ENCODE results near the gene UBAP1L. TPM values are rescaled to one million over a fixed set of nuclear protein-coding genes. Genes with fewer than 3 reads are reported as not detected.

Gene UBAP1L
- total RNA-seq, 1 donor from 2014 or later, result 5.2 TPM

DNA sequence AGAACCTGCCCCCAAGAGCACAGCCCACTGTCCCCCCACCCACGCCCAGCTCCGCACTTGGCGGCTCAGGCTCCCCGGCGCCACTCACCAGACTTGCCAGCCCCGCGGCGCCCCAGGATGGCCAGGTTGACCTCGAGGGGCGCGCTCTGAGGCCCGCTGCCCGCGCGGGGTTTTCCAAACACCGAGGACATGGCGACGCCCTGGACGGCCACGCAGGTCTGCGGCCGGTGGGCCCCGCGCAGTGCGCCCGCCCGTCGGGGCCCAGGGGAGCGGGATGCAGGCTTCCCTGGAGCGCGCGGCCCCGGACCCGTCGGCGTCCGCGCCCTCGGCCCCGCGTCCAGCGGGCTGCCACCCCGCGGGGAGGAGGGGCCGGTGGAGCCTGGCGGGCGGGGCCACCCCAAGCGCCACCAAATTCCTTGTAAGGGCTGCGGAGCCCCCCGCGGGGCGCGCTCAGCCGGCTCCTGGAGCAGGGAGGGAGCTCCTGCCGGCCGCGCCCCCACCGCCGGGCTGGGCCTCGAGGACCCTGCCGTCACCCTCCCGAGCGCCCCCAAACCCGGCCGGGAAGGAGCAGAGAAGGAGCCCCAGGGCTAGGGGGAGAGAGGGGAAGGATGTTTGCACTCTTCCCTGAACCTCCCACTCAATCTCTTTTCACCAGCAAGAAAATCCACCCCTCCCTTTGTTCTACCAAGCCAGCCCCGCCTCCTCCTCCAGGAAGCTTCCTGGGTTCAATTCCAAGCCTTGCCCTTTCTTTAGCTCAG lies 47.2 kb downstream of the UBAP1L start, which contains the start of gene RASL12:
TSS of gene RASL12 (minus strand) at position 347 of the 758 bp plus-strand sequence. CDS start at position 191, 156 bp downstream.
- intact Hi-C loops (cut with micrococcal nuclease), result no loop called here

DNA sequence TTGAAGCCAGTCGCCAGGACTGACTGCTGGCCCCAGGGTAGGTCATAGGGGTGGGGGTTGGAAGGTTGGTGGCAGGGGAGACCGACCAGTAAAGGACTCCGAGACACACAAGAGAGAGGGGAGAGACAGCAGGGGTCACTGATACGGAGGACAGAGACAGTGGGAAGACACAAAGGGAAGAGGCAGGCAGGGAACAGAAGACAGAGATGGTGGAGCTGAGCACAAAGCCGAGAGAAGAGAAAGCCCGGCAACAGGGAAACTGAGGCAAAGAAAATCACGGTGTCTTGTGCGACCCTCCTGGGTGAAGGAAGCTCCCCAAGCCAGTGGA lies 47.7 kb downstream of the UBAP1L start:
- intact Hi-C loops (cut with micrococcal nuclease), result no loop called here

DNA sequence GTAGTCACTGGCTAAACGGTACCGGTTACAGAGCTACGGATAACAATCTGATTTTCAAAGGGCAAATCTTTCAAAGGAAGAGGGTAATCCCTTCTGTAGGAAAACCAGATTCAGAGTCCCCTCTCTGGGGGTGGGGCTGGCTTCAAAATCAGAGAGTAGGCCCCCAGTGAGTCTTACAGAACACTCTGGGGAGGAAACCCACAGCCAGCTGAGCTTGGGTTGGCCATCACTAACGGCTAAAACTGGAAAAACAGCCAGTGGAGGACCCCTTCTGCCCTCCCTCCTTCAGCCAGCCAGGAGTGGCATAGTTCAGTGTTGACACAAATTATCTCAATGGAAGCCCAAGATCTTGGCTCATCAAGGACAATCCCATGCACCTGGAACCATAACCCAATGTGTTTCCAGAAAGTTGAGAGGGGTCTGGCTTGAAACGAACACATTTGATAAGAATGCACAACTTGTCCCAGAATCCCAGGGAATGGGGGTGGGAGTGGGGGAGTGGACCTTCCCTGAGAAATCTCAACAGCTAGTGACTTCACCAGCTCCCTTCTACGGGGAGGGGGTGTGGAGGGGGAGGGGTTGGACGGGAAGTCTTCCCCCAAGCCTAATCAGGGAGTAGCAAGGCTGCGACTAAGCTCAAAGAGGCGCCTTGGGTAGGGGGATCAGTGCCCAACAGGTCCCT lies 48.2 kb downstream of the UBAP1L start:
- intact Hi-C loops (cut with micrococcal nuclease), result no loop called here

DNA sequence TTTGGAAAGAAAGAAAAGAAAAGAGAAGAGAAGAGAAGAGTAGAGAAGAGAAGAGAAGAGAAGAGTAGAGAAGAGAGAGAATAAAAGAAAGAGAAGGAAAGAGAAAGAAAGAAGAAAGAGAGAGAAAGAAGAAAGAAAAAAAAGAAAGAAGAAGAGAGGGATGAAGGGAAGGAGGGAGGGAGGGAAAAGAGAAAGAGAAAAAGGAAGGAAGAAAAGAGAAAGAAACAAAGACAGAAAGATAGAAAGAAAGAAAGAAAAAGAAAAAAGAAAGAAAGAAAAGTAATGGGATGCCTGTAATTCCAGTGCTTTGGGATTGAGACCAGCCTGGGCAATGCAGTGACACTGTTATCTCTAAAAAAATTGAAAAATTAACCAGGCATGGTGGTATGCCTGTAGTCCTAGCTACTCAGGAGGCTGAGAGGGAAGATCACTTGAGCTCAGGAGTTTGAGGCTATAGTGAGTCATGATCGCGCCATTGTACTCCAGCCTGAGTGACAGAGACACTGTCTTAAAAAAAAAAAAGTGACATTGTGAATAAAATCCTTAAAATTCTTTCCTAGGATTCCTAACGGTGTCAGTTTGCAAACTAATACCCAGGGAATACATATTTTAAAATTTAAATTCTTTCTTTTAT lies 48.9 kb downstream of the UBAP1L start:
- intact Hi-C loops (cut with micrococcal nuclease), result no loop called here

DNA sequence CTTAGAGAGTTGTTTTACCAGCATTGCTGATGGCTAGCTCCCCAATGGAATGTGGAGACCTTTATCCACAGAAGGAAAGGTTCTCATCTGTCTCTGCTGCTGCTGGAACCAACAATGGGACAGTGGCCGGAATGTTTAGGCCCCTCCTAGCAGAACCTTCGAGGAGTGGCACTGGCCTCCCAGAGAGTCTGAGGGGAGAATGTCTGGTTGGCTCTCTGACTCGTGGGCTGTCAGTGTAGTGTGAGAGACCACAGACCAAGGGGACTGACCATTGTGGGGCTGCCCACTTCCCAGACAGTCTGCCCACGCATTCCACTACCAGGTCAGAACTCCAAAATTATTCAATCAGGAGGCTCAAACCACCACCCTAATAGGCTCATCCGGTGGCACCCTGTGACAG lies 52.3 kb downstream of the UBAP1L start:
- intact Hi-C loops (cut with micrococcal nuclease), result no loop called here

DNA sequence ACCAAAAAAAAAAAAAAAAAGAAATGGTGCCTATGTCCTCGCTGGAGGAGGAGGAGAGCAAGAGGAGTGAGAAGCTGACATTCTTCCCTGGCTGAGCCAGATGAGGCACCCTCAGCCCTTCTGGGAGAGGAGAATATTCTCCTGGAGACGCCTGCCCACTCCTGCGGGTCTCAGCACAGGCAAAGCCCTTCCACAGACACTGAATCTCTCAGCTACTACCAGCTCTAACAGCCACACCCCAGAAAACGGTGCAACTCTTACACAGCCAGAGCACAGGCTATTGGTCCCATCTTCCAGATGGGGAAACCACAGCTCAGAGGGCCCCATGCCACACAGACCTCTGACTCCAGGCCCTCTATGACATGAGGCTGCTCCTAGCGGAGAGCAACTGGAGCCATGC lies 52.9 kb downstream of the UBAP1L start:
- intact Hi-C loops (cut with micrococcal nuclease), result no loop called here

DNA sequence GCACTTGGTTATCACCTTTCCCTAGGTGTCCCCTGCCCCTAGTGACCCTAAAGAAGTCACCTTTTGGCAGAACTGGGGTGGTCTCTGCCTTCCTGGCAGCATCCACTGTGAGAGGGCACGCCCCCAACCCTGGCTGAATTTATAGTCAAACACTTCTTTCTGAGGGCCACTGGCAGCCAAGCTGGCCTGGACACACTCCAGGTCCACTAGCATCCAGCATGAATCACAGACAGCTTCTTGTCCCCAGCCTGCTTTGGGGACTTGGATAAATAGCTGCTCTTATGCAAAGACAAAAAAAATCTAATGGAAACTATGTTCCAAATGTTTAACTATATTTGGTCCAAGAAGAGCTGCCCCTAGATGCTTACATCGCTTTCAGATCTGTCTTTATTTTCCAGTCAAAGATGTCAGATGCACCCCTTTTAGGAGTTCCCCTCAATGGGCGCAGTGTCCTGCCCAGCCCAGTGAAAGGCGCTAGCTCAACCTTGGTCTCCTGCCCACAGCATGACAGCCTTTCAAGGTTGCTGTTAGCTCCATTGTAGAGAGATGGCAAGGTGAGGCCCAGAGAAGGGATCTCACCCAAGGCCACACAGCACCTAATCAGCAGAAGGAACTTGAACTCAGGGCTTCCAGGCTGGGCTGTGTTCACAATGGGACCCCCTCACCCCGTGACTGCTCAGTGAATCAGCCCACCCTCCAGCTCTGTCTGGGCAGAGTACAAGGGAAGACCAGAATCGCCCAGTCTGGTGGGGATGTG lies 54.2 kb downstream of the UBAP1L start:
- intact Hi-C loops (cut with micrococcal nuclease), result no loop called here

DNA sequence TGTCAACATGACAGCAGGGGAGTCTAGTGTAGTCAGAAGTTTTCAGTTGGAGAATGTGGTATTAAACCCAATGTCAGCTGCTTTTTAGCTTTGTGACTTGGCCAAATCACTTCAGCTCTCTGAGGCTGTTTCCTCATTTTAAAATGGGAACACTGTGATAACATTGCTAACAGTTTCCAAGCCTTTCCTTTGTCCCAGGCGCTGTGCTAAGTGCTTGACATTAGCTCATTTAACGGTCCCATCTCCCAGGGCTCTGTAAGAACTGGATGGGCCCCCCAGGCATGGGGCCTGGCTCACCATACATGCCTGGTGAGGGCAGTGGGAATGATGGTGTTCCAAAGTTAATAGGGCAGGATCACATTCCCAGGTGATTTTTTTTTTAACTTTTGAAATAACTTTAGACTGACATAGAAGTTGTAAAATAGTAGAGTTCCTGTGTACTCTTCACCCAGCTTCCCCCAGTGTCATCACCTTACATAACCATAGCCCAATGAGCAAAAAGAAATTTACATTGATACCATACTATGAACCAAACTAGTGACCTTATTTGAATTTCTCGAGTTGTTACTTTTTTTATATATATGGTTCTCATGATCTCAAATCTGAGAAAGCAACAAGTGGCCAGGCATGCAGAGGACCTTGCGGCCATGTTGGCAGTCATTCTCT lies 54.9 kb downstream of the UBAP1L start:
- intact Hi-C loops (cut with micrococcal nuclease), result no loop called here

DNA sequence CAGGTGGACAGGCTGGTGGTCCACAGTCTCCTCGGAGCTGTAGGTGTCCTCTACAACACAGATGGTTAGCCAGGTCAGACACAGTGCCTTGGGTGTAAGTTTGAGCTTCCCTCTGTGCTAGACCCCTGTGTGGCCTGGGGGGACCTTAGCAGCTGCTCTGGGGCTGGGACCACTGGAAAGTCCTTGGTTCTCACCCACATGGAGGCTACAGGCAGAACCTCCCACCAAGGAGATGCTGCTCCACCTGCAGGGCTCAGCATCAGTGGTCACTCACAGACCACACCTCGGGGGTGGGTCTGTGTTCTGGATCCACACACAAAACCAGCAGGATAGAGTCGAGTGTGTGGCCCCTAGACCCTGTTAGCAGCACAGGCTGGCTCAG lies 55.6 kb downstream of the UBAP1L start:
- intact Hi-C loops (cut with micrococcal nuclease), result no loop called here

DNA sequence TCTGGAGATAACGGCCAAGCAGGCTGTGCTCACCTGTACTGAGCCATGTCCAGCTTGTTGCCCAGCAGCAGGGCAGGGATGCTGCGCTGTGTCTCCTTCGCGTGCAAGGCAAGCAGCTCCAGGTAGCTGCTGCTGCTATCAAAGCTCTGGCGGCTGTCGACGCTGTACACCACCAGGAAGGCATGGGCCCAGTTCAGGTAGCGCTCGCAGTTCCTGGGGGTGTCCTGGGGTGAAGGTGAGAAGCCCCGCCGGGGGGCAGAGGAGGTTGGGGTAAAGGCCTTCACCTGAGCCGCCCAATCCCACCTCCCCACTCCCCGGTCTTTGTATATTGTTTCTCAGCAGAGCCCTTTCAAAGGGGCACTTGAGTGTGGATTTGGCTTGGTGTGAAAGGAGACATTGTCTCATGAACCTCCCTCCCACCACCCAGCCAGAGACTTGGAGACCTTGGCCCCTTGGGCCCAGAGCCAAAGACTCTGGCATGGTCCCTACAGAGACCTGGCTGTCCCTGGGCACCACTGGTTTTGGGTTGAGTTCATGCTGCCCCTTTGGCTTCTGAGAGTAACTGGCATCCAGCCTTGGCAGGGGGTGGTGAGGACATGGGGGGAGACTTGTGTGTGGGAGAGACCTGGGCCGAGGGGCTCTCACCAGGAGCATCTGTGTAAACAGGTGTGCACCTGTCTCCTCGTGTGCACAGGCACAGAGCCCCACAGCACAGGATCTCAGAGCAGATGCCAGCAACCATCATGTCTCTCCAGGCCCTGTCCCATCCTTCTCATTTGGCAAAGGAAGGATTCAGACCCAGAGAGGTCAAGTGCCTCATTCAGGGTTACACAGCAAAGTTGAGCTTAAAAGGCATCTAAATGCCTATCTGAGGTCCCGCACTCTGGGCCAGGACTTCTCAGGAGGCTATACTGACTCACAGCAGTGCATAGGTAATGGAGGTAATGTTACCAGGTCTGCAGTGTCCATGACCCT lies 56.3 kb downstream of the UBAP1L start:
- intact Hi-C loops (cut with micrococcal nuclease), result no loop called here

DNA sequence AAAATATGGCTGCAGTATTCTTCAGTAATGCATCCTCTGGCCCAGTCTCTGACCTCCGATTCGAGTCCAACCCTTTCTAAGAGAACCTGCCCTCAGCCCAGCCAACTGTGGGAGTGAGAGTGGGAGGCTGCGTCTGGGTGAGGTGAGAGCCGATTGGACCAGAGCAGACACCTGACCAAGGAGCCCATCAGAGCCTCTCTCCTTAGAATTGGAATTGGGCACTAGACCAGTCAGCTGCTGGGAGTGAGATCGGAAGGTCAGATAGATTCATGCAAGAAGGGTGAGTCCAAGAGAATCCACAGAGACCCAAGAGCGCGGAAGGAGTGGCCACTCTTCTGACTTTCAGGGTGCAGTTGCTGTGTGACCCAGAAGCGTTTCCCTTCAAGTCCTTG lies 57.5 kb downstream of the UBAP1L start:
- intact Hi-C loops (cut with micrococcal nuclease), result no loop called here

DNA sequence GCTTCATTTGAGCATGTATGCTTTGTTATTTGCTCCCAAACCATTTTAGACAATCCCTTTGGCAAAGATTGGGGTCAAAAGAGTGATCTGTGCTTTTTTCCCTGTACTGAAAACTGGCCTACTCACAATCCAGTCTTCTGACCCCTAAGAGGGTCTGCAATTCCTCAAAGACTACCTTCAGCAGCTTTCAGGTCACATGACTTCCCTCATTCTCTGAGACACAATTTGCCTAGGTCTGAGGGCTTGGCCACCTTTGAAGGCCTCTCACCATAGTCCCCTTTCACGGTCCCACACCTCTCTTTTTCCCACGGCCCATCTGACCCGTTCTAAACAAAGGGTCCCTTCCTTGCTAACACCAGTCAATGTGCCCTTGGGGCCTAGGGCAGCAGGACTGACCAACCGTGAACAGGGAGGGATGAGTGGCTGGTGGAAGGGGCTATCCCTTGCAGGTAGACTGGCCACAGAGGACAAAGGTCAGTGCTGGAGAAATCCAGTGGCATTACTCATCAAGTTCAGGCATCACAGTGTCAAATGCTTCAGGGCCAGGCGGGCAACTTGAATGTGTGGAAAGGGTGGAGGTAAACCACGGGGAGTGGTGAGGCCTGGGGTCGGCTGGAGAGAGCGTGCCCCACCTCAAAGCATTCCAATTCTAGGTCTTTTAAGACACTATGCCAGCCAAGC lies 58.0 kb downstream of the UBAP1L start:
- intact Hi-C loops (cut with micrococcal nuclease), result no loop called here

DNA sequence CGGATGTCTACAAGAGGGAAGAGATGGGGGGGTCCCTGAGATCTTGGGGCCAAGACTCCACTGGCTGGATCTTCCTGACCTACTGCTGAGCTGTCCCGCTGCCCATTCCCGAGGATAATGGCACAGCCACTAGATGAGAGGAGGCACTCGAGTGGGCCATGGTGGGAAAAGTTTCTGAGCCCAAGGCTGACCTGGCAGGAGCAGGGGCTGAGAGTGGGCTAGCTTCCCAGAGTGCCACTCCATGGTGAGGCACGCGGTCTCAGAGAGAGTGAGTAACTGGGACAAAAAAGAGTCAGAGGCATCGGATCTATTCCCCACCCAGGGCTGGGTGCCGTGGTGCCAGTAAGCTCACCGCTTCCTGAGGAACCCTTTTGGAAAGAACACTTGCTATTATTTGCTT lies 58.9 kb downstream of the UBAP1L start:
- intact Hi-C loops (cut with micrococcal nuclease), result no loop called here

DNA sequence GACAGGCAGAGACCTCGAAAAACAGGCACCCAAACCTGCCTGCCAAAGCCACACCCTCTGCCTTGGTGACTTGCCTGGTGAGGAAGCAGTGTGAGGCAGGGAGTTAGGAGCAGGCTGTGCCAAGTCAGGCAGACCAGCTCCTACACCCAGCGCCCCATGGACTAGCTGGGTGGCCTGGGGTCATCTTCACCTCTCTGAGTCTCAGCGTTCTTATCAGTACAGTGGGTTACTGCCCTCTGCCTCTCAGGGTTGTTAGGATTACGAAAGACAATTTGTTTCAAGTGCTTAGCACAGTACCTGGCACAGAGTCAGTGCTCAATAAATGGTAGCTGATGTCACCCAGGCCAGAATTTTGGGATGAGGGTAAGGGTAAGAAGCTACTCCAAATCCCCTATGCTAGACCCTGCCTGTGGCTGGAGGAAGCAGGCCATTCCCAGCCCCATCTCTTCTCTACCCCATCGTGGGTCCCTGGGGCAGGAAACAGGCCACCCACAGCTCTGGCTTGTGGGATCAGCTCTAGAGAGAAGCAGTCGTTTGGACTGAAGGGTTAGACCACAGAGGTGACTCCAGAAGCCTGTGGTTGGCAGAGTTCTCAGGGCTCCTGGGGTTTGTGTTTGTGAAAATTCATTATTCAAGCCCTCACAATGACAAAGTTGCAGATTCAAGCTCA lies 59.7 kb downstream of the UBAP1L start:
- intact Hi-C loops (cut with micrococcal nuclease), result no loop called here

DNA sequence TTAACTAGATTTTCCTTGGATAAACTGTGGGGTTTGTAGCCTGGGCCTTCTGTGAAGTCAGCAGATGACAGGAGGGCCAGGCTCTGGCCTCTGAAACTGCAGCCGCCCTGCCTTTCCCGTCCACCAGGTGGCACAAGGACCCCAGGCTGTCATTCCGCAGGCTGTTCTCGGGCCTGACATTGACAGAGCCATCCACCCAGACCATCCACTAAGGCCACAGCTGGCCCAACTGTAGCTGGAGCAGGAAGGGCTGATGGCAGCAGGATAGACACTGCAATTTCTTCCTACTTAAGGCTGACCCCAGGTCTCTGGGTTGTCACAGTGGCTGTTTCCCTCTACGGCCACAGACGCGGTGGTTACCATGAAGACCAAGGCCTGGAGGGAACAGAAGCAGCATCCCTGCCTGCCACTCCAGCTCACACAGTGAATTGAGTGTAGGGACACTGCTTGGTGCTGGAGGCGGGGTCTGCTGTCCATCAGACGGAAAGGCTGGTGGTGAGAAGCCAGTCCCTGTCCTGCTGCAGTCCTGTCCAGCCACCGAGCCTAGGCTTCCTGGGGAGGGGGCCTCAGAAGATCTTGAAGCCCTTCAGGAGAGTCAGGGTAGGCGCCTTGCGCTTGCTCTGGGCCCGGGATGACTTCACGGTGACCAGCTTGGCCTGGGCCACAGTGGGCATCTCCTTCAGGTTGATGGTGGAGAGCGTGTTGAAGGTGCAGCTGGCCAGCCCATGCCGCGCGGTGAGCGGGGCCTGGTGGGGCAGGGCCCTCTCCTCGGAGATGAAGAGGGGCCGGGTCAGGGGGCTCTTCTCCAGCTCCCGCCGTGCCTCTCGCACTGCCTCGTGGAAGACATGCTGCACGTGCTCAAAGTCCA lies 60.4 kb downstream of the UBAP1L start:
- intact Hi-C loops (cut with micrococcal nuclease), result loop anchor here (1.0 kb wide), 5 partner anchors 47 to 331 kb away; partner anchors contain the start of gene RNU5B-1

DNA sequence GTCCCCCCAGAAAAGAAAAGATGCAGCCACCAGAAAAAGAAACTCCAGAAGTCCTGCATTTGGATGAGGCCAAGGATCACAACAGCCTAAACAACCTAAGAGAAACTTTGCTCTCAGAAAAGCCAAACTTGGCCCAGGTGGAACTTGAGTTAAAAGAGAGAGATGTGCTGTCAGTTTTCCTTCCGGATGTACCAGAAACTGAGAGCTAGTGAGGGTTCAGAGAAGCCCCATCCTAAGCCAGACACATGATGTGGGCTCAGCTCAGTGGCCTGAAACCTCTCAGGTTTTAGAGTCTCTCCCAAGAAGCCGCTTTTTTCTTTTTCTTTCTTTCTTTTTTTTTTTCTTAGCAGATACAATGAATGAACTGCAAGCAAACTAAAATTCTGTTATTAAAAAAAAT lies 62.0 kb downstream of the UBAP1L start:
- intact Hi-C loops (cut with micrococcal nuclease), result no loop called here

DNA sequence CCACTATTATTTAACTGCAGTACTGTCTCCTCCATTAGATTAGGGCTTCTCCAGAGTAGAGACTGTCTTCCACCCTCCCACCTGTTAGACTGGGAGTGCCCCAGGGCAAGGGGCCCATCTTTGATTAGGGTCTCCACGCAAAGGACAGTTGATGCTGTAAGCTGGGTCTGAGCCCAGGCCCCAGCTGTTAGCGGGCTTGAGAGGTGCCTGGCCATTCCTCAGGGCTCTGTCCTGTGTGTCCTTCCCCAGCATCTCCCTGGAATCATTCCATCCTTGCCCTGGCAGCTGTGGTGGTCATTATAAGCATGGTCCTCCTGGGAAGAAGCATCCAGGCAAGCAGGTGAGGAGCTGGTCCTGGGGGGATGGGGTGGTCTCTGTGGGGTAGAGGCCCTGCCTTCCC lies 63.7 kb downstream of the UBAP1L start:
- intact Hi-C loops (cut with micrococcal nuclease), result no loop called here

DNA sequence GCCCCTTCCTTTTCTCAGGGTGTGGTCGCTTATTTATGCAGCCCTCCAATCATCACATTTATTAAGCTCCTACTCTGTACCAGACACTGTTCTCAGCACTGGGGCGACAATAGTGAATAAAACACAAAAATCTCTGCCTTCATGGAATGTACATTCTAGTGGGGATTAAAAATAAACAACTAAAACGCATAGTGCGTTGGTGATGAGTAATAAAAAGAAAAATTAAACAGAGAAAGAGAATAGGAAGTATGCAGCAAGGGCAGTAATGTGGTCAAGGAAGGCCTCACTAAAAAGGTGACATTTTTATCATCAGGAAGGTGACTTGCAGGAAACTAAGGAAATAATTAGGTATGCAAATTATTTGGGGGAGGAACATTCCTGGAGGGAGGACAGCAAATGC lies 64.7 kb downstream of the UBAP1L start:
- intact Hi-C loops (cut with micrococcal nuclease), result no loop called here

Data from T-helper 1 cell treated with Interleukin-12 subunit alpha and Interleukin-12 subunit beta and Interleukin-4 antibody, amounts not matched to agents 30 ng/mL and 1 ng/mL, for 36 hours (primary cell).